ENCODE results near the gene RHOA.
"Not testable (repeated sequence)": the region's sequence is repeated elsewhere in the genome, so short reads cannot be mapped to it uniquely, and the experiment has no call there.

RHOA gene

DNA sequence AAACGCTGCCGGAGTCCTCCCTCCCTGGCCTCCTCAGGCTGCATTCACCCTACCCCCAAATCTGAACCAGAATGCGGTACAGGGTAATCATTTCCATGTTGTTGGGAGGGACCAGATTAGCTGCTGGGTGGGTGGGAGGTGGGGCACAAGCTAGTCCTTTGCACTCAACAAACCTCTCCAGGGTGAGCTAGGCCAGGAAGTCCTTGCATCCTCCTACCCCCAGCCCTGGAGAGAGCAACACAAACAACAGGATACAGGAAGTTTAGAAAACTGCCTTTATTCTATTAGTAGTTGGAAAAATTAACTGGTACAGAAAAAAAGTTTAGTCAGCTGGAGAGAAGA, 52.9 kb downstream of the RHOA start:
- no peak for DNase-seq

DNA sequence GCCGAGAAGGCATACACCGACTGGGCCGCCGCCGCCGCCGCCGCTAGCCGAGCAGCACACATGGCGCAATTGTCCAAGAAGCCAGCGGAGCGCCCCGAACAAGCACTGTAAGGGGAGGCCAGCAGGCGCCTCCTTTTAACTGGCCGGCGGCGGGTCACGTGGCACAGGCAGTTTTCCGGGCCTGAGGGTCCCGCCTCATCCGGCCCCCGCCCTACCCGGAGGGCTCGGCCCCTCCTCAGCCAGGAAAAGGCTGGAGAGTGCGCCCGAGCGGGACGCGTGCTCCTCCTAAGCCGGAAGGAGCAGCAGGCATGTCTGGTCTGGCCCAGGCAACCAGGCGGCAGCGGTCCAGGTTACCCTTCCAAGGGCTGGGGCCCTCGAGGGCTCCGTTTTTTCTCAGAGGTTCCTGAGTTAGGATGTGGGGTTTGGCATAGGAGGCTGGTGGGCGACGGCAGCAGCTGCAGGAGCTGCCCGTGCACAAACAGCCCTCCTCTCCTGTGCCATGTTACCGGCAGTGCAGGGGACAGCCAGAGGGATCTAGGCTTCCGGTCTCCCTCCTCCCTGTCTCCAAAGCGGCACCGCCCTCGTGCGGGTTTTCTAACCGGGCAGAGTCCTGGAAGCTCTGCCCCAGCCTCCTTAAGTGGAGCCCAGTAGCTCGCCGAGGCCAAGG, 53.4 kb downstream of the RHOA start, which contains the start of gene GPX1:
Gene GPX1, minus strand, starts transcription at position 137 of the 667 bp plus-strand sequence. Its CDS starts 75 bp downstream, at position 62.
- peak; percentile 78 for DNase-seq

DNA sequence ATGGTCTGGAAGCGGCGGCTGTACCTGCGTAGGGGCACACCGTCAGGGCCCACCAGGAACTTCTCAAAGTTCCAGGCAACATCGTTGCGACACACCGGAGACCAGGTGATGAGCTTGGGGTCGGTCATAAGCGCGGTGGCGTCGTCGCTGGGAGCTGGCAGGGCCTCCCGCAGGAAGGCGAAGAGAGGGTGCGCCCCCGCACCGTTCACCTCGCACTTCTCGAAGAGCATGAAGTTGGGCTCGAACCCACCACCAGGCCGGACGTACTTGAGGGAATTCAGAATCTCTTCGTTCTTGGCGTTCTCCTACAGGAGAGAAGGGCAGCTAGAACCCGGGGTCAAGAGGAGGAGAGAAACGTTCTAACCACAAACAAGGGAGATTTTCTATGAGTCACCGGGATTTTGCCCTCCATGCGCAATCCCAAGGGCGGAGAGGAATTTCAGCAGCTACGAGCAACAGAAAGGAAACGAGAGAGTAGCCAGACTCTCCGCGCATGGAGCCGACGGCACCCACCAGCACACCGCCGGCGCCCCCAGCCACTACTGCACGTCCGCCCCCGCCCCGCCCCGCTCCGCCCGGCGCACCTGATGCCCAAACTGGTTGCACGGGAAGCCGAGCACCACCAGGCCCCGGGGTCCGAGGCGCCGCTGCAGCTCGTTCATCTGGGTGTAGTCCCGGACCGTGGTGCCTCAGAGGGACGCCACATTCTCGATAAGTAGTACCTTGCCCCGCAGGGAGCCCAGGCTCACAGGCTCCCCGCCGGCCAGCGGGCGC, 54.1 kb downstream of the RHOA start:
- DNase-seq, result peak; percentile 48

DNA sequence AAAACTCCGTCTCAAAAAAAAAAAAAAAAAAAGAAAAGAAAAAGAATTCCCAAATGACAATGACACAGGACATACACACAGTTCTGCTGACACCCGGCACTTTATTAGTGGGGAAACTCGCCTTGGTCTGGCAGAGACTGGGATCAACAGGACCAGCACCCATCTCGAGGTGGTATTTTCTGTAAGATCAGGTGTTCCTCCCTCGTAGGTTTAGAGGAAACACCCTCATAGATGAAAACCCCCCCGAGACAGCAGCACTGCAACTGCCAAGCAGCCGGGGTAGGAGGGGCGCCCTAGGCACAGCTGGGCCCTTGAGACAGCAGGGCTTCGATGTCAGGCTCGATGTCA, 54.7 kb downstream of the RHOA start:
- DNase-seq, result not testable (repeated sequence)

DNA sequence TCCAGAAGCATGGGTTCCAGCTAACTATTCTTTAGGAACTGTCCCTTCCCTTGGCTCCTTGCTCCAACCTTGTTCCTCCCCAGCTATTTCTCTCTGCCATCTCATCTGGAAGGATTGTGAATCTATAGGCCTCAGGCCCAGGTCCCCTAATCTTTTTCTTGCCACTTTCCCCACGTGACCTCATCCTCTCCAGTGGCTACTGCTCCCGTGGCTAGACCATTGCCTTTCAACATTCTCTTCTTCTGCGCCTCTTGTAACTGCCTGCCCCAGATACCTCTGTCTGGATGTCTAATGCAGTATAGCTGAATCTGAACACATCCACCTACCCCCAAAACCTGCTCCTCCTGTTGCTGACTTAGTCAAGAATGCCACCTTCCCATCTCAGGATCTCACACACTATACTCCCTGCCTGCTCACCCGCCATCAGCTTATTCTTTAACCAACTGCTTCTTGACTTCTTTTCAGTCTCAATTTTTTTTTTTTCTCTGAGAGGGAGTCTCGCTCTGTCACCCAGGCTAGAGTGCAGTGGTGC, 58.8 kb downstream of the RHOA start:
- no peak for DNase-seq

DNA sequence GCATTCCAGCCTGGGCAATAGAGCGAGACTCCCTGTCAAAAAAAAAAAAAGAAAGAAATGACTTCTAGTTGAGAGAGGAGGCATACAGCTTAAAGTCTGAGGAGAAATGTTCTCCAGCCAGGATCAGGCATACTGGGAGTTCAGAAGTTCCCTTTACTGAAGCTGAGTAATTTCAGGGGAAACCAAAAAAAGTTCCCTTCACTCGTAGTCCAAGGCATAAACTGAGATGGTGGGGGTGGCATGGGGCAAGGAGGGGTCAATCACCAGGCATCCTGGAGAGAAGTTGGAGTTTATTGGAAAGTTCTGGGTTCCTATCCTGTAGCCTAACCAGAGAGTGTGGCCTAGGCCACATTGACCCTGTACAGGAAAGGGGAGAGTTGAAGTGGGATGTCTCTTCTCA, 59.5 kb downstream of the RHOA start:
- no peak for DNase-seq

DNA sequence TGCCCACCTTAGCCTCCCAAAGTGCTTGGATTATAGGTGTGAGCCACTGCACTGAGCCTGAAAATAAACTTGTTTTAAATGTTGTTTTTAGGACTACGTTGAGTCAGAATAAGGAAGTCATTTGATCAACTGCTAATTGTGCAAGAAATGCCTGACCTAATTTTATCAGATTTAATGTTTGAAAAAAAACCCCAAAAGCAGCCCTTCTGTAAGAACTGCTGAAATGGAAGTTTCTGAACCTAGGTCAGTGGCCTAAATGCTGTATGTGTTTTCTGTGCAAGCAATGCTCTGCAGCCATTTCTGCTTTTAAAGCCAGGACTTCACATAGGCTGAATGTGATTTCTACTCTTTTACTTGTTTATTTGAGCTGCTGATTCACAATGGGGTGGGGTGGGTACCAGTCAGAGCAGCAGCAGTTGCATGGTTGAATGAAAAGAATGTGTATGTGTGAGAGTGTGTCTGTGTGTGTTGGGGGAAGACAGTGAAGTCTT, 60.2 kb downstream of the RHOA start:
- DNase-seq, result no peak

DNA sequence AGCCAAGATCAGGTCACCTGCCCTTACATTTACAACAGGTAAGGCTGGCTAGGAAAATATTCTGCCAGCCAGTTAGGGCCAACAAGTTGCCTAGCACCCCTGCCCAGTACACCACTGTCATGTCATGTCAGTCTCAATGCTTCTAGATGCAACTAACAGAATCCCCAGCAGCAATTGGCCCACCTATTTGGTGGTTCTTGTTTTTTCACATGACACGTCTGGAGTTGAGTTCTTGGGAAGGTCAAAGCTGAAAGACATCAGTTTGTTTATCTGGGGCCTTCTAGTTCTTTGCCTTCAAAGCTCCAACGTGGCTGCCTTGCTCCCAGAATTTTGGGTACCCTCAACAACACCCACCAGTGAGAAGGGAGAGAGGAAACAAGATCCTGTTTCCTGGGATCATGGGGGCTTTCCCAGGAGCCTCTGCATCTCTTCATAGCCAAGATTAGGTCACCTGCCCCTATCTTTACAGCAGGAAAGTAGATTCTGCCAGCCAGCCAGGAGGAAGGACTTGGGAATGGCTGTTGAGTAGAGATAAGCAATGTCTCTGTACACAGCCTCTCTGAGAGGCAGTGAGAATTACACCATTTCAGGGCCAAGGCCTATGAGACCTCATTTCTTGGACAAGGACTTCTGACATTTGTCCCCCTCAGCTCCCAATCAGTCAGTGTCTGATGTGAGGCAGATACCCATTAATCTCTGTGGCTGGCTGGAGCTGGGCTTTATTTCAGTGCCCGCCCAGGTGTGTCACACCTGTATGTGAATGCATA, 62.2 kb downstream of the RHOA start:
- DNase-seq, result no peak

DNA sequence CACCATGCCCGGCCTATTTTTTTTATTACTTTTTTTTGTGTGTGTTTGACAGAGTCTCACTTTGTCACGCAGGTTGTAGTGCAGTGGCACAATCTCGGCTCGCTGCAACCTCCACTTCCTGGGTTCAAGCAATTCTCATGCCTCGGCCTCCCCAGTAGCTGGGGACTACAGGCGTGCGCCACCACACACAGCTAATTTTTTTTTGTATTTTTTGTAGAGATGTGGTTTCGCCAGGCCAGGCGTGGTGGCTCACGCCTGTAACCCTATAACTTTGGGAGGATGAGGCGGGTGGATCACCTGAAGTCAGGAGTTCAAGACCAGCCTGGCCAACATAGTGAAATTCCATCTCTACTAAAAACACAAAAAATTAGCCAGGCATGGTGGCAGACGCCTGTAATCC, 63.4 kb downstream of the RHOA start:
- not testable (repeated sequence) for DNase-seq

DNA sequence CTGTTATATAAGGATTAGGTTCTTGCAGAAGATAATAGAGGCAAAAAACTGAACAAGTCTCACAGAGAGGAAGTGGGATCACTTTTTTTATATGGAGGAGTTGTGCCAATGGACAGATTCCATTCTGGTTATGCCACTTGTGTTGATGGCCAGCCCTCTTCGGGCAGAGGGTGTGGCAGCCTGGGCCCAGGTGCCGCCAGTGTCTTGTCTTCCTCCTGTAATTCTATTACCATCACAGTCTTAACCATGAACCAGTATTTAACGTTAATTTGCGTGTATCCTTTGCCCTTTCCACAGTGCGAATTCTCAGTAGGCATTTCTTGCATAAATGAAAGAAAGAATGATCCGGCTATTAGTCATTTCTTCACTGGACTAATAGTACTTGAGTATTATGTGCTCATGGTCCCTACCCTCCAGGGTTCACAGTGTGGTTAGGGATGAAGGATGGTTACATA, 65.0 kb downstream of the RHOA start:
- no peak for DNase-seq

DNA sequence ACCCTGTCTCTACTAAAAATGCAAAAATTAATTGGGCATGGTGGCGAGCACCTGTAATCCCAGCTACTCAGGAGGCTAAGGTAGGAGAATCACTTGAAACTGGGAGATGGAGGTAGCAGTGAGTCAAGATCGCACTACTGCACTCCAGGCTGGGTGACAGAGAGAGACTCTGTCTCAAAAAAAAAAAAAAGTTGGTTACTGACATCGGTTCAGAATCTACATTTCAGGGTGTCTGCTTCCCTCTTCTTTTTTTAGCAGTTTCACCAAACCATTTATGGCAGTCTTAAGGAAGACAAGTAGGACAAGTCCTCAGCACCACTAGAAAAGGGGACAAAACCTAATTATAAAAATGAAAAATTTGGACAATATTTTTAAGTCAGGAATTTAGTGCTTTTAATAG, 68.6 kb downstream of the RHOA start:
- no peak for DNase-seq

DNA sequence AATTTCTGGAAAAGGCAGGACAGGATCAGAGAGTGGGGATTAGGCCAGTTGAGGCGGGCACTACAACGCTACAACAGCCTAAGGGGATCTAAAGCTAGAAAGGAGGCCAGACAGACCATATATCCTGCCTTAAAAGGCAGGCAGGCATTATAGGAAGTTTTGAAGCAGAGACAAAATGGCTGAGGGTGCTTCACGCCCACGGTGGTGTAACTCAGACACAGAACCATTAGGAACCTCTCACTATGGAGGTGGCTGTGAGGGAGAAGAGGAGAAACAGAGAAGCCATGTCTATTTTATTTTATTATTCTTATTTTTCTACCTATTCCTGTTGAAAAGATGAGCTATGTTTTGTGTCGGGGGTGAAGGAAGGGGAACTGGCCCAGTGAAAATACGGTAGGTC, 69.8 kb downstream of the RHOA start:
- DNase-seq, result no peak

DNA sequence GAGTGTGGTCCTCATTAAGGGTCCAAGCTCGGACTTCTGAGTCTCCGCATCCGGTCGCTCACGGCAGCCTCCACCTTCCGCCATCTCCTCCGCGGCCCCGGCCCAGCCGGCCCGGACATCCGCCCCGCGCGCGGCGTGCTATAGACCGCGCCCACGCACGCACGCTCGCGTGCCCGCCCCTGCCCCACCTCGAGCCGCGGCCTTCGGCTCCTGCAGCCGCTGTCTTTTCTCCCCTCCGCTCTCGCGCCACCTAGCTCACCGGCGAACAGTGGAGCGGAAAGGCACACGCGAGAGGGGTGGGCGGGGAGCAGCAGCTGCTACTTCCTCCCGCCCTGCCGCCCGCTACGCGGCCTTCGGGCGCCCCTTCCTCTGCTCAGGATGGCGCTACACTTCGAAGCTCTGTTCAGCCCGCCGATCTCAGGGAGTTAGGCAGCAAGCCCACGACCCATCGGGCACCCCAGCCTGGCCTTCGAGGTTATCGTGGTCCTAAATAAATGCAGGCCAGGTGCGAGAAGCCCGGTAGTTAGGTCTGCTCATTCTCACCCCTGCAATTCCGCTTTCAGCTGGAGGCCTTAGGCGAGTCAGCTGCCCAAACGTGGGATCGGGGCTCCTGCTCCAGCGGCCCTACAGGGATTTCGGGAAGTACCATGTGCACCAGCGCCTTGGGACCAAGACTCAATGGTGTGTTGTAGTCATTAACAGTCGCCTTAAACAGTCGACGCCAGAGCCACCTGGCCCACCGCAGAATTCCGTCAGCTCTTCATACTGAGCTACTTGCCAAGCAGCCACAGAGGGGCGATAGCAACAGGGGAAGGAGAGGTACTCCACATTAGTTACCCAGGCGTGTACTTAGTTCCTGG, 71.6 kb downstream of the RHOA start, which contains the start of gene USP4:
Gene USP4, minus strand, starts transcription at position 113 of the 860 bp plus-strand sequence. Its CDS starts 29 bp downstream, at position 84.
- peak; percentile 92 for DNase-seq

DNA sequence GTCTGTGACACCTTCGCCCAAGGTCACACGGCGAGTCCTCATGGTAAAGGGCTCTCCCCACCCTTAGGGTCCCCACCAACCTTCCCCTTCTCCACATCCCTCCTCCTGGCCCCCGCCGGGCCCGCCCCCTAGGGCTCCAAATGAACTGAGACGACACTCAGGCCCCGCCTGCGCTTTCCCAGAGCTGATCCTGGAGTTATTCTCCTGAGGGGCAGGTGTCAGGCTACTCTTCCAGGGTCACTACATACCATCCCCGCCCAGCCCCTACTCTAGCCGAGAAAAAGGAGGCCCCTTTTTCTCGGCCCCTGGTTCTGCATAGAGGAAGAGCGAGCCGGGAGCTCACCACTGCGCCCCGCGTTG, 72.2 kb downstream of the RHOA start:
- peak; percentile 26 for DNase-seq

DNA sequence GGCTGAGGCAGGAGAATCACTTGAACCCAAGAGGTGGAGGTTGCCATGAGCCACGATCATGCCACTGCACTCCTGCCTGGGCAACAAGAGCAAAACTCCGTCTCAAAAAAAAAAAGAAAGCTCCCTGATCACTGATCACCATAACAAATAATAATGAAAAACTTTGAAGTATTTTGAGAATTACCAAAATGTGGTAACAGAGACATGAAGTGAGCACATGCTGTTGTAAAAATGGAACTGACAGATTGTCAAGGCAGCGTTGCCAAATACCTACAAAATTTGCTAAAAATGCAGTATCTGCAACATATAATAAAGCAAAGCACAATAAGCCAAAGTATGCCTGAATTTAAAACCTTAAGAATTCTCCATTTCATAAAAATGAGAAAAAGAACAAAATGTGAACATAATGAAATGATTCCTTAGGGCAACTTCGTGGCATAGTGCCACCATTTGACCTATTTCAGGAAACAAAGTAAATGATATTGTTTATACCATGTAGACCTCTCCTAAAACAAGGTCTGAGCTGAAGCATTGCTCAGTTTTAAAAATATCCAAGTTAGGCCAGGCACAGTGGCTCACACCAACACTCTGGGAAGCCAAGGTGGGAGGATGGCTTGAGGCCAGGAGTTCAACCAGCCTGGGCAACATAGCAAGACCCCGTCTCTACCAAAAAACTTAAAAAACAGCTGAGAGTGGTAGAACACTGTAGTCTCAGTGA, 77.7 kb downstream of the RHOA start:
- DNase-seq, result no peak

DNA sequence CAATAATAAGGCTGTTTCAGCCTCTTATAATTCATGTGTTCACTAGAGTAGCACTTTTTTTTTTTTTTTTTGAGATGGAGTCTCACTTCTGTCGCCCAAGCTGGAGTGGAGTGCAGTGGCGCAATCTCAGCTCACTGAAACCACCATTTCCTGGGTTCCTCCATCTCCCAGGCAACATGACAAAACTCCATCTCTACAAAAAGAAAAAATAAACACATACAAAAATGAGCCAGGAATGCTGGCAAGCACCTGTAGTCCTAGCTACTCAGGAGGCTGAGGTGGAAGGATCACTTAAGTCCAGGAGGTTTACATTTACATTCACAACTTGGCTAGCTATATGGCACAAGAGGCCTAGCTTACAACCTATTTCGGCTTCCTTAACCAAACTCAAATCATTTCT, 78.7 kb downstream of the RHOA start:
- no peak for DNase-seq

DNA sequence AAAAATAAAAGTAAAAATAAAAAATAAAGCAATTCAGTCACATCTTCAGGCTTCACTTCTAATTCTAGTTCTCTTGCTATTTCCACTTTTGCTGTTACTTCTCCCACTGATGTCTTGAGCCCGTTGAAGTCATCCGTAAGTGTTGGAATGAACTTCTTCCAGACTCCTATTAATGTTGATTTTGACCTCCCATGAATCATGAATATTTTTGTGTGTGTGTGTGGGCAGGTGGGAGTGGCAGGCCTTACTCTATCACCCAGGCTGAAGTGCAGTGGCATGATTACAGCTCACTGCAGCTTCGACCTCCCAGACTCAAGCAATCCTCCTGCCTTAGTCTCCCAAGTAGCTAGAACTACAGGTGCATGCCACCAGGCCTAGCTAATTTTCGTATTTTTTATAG, 82.6 kb downstream of the RHOA start:
- no peak for DNase-seq

DNA sequence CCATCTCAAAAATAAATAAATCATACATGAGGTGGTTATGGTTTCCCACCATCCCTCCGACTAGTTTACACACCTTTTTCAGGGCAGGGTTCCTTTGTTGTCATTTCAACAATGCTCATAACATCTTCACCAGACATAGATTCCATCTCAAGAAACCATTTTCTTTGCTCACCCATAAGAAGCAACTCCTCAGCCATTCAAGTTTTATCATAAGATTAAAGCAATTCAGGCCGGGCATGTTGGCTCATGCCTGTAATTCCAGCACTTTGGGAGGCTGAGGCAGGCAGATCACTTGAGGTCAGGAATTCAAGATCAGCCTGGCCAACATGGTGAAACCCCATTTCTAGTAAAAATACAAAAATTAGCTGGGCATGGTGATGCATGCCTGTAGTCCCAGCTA, 83.4 kb downstream of the RHOA start:
- not testable (repeated sequence) for DNase-seq

DNA sequence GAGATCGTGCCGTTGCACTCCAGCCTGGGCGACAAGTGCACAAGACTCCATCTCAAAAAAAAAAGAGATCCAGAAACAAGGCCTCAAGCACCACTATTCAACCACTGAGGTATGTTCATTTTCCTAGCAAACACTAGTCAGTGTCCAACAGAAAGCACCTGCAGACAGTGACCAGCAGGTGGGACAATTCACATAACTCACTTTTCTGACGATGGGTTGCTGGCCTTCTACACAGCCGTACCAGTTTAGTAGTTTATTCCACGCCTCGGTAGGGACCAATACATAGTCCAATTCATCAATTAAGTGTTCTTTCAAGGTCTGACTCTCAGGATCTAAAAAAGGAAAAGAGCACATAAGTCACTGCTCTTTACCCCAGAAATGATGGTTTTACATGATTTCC, 84.3 kb downstream of the RHOA start:
- DNase-seq, result no peak

DNA sequence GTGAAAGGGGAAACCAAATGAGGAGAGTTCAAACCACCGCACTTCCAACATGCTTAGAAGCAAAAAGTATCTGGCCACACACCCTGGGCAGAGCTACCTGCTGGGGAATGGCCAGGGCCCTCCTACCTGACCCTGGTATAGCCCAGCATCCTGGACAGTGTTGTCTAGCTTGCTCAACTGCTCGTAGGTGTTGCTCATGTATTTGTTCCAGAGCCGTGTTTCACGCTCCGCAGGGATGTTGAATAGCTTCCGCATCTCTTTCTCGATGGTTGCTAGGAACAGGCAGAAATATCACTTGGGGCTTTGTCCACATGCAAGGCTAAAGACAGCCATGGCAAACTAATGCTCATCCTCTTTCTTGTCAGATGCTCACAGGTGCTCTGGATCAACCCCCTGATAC, 87.0 kb downstream of the RHOA start:
- DNase-seq, result no peak

DNA sequence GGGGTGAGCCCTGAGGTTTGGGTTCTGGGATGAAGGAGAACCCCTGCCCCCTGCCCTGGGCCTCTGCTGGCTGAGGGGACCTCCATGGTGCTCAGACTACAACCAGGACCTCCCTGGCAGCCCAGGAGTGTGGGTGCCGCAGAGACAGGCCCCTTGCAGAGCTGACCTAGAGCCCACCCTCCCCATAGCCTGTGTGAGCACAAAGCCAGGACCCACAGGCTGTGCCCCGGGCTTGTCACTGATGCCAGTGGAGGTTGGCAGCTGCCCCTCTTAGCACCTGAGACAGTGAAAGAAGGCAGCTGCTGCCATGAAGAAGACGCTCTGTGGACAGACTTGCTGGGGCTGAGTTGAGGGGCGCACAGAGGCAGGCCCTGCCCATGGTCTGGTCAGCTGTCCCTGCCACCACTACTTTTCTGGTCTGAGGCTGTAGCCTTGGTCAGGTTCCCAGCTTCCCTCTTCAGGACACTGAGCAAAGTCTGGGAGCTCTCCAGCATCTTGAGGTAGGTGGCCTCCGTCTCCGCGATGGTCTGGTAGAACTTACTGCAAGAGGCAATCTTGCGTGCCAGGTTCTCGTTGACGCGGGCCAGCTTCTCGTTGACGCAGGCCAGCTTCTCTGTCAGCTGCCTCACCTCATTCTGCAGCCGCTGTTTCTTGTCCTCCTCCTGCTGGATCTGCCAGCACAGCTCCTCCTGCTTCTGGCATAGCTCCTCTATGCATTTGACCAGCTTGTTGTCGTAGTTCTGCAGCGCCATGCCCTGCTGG, 94.9 kb downstream of the RHOA start:
- no peak for DNase-seq
